ENCODE data around the gene INAFM1. TPM values are rescaled to one million over a fixed set of nuclear protein-coding genes. Genes with fewer than 3 reads are reported as not detected.

INAFM1 gene
- total RNA-seq, 1 experiment from 2014 or later, result 13.5 TPM

GRCh38 chr19:47312366-47313006 lies 37.8 kb downstream of the INAFM1 start:
- Histone ChIP-seq H3K79me2 (ENCODE audit: low read depth) (no peaks in the 10 kb centered on the region), H3K9me2 (ENCODE audit: insufficient read depth) (no peaks in the 10 kb centered on the region), H3K9me3 (ENCODE audit: insufficient read depth, low read depth) (no peaks in the 10 kb centered on the region), H3K27ac (0 out of 2 replicates have a peak overlapping the region, but pooled peaks have one; percentile 13), H2AFZ (no peak overlapping the region), H3K4me3 (no peak overlapping the region), H4K20me1 (ENCODE audit: insufficient read depth) (no peaks in the 10 kb centered on the region), H3K27me3 (ENCODE audit: insufficient read depth, low read depth) (no peaks in the 10 kb centered on the region), H3K36me3 (ENCODE audit: low read depth) (no peaks in the 10 kb centered on the region), H3F3A (ENCODE audit: insufficient read depth, low read depth) (peaks cover 40% of the 10 kb centered on the region; the same call in 1 of the 2 replicates), H3K4me2 (no peak overlapping the region), H3K4me1 (replicated peaks; ENCODE audit: insufficient read depth) (peaks cover 35% of the 10 kb centered on the region)
- POLR2A ChIA-PET (ENCODE audit: unreplicated experiment), result no interaction called here
- CTCF ChIA-PET, result no interaction called here
- intact Hi-C loops (cut with micrococcal nuclease; ENCODE audit: unreplicated experiment), result no loop called here
- TF ChIP-seq EZH2 (IDR thresholded peaks at IDR 0.05; ENCODE audit: low read depth) (no peak), CTCF (conservative IDR thresholded peaks at IDR 0.05) (no peak)
- DNase-seq, result no peak
- no TSS peak for BruUV-seq (replicated peaks)

GRCh38 chr19:47313754-47314295 lies 39.1 kb downstream of the INAFM1 start:
- H3K79me2 ChIP-seq (ENCODE audit: low read depth), result no peaks in the 10 kb centered on the region
- H3F3A ChIP-seq (ENCODE audit: insufficient read depth, low read depth), result peaks cover 40% of the 10 kb centered on the region; the same call in 1 of the 2 replicates
- intact Hi-C loops (cut with micrococcal nuclease; ENCODE audit: unreplicated experiment), result no loop called here
- no peak for DNase-seq
- H3K9me2 ChIP-seq (ENCODE audit: insufficient read depth), result no peaks in the 10 kb centered on the region
- ChIA-PET POLR2A (ENCODE audit: unreplicated experiment) (no interaction called here), CTCF (no interaction called here)
- H3K27ac ChIP-seq, result peak overlapping the region; percentile 4; the same call in 1 of the 2 replicates
- H3K4me2 ChIP-seq, result no peak overlapping the region
- no peaks in the 10 kb centered on the region for H3K27me3 ChIP-seq (ENCODE audit: insufficient read depth, low read depth)
- peaks cover 31% of the 10 kb centered on the region for H3K4me1 ChIP-seq (replicated peaks; ENCODE audit: insufficient read depth)
- H2AFZ ChIP-seq, result no peak overlapping the region
- TF ChIP-seq CTCF (conservative IDR thresholded peaks at IDR 0.05) (no peak), EZH2 (IDR thresholded peaks at IDR 0.05; ENCODE audit: low read depth) (no peak)
- H3K9me3 ChIP-seq (ENCODE audit: insufficient read depth, low read depth), result no peaks in the 10 kb centered on the region
- BruUV-seq (replicated peaks), result no TSS peak
- no peak overlapping the region for H3K4me3 ChIP-seq
- no peaks in the 10 kb centered on the region for H3K36me3 ChIP-seq (ENCODE audit: low read depth)
- no peaks in the 10 kb centered on the region for H4K20me1 ChIP-seq (ENCODE audit: insufficient read depth)

GRCh38 chr19:47315125-47315821 lies 40.6 kb downstream of the INAFM1 start:
- peaks cover 35% of the 10 kb centered on the region; the same call in 1 of the 2 replicates for H3F3A ChIP-seq (ENCODE audit: insufficient read depth, low read depth)
- ChIA-PET CTCF (interaction anchor here (0.6 to 1.4 kb wide), 6 partner anchors 29 to 408 kb away, joined by 3 to 7 read pairs (median 4); partner anchors contain the start of gene DHX34), POLR2A (ENCODE audit: unreplicated experiment) (no interaction called here)
- H2AFZ ChIP-seq, result no peak overlapping the region
- no peaks in the 10 kb centered on the region for H3K27me3 ChIP-seq (ENCODE audit: insufficient read depth, low read depth)
- intact Hi-C loops (cut with micrococcal nuclease; ENCODE audit: unreplicated experiment), result no loop called here
- BruUV-seq (replicated peaks), result no TSS peak
- H3K4me3 ChIP-seq, result no peak overlapping the region
- peaks cover 28% of the 10 kb centered on the region for H3K4me1 ChIP-seq (replicated peaks; ENCODE audit: insufficient read depth)
- no peaks in the 10 kb centered on the region for H3K79me2 ChIP-seq (ENCODE audit: low read depth)
- peak; percentile 80 to 98 for DNase-seq
- H3K9me2 ChIP-seq (ENCODE audit: insufficient read depth), result no peaks in the 10 kb centered on the region
- H4K20me1 ChIP-seq (ENCODE audit: insufficient read depth), result no peaks in the 10 kb centered on the region
- no peaks in the 10 kb centered on the region for H3K36me3 ChIP-seq (ENCODE audit: low read depth)
- H3K4me2 ChIP-seq, result peak overlapping the region; percentile 40
- H3K27ac ChIP-seq, result peak overlapping the region; percentile 70
- H3K9me3 ChIP-seq (ENCODE audit: insufficient read depth, low read depth), result no peaks in the 10 kb centered on the region
- TF ChIP-seq EZH2 (IDR thresholded peaks at IDR 0.05; ENCODE audit: low read depth) (no peak), CTCF (conservative IDR thresholded peaks at IDR 0.05) (no peak)
